Measurements from ENCODE around the gene SMU1.
"Not testable (repeated sequence)": the region's sequence is repeated elsewhere in the genome, so short reads cannot be mapped to it uniquely, and the experiment has no call there.

SMU1 gene

GRCh38 chr9:33013962-33014664 lies 62.4 kb downstream of the SMU1 start:
- no peak for DNase-seq (ENCODE audit: low read depth)

- no peak for DNase-seq (ENCODE audit: low read depth)
Observed at GRCh38 chr9:33012328-33013069, 64.0 kb downstream of the SMU1 start.

- DNase-seq (ENCODE audit: low read depth): no peak
Observed at GRCh38 chr9:33011831-33012230, 64.6 kb downstream of the SMU1 start.

DNA sequence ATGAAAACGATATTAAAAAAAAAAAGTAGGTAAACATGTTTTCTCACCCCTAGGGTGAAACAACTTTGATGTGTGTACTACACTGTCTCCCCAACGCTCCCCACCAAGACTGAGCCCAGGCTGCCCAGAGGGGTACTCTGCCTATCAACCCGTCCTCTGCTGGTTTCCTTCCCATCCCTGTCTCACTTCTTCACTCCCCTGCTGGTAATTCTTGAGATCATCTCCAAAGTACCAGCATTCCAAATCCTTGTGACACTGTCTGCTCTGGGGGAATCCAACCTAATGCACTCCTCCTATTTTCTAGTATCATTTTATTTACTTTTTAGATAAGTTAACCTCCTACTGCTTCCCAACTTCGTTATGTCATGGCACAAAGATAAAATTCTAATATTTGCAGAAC lies 68.7 kb downstream of the SMU1 start:
- DNase-seq (ENCODE audit: low read depth): no peak

- DNase-seq (ENCODE audit: low read depth): not testable (repeated sequence)
Observed at GRCh38 chr9:33005335-33005734, 71.1 kb downstream of the SMU1 start.

DNA sequence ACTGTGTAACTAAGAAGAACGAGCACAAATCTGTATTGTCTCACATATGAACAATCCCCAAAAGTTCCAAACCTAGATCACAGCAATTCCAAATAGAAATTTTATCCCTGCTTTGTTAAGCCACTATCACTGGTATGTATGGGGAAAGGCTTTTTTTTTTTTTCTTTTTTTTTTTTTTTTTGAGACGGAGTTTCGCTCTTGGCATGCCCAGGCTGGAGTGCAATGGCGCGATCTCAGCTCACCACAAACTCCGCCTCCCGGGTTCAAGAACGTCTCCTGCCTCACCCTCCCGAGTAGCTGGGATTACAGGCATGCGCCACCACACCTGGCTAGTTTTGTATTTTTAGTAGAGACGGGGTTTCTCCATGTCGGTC lies 75.8 kb downstream of the SMU1 start:
- peak; percentile 27 for DNase-seq (ENCODE audit: low read depth)

- no peak for DNase-seq (ENCODE audit: low read depth)
Observed at GRCh38 chr9:32992595-32993238, 83.8 kb downstream of the SMU1 start.

DNA sequence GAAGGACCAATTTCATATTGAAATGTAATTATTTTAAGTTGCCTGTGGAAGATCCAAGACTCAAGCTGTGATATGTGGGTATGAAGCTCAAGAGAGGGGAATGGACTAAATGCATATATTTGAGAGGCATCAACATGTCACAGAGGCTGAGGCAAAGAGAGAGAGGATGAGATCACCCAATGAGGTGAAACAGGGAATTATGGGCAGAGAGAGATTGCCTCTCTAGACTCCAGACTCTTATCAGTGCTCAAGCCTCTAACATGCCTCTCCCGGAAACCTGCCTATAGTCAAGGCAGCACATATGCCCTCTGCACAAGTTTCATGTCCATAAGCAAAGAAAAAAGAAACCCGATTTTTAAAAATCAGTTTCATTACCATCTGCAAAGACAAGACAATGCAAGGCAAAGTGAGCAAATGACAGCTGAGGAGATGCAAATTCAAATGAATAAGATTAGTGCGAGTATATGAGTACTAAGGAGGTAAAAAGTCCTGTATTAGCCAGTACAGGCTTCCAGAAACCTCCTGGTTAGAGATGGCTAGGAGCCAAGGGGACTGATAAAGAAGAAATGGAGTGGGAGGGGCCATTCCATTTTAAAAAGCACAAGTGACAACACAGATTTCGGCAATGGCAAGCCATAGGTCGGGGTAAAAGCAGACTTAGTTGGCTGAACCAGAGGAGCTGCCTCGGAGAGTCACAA lies 84.4 kb downstream of the SMU1 start:
- no peak for DNase-seq (ENCODE audit: low read depth)

Data from ELR (cell line).